Upper lobe of right lung (tissue), 1 donor: ENCODE measurements around the gene SCUBE1. TPM values are rescaled to one million over a fixed set of nuclear protein-coding genes. Genes with fewer than 3 reads are reported as not detected.

Source experiments
- ATAC-seq: fragments of 200-7000 bp; cut with Tn5 transposase; one replicate; pipeline ENCODE4 v1.9.1; 2020; ENCODE audit warnings: mild to moderate bottlenecking, moderate library complexity
- DNase-seq: peaks from one replicate; pipeline ENCODE4 v3.0.0-alpha.2; 2020
- H3K27ac ChIP-seq: fragments of 200-600 bp; one replicate; pipeline ENCODE4 v1.8.0; 2022
- H3K27me3 ChIP-seq: fragments of 200-600 bp; one replicate; pipeline ENCODE4 v1.8.0; 2022; ENCODE audit warnings: mild to moderate bottlenecking
- H3K36me3 ChIP-seq: fragments of 200-600 bp; one replicate; pipeline ENCODE4 v1.8.0; 2022
- H3K4me1 ChIP-seq: fragments of 200-600 bp; one replicate; pipeline ENCODE4 v1.8.0; 2022
- H3K4me3 ChIP-seq: fragments of 200-600 bp; one replicate; pipeline ENCODE4 v1.8.0; 2022; ENCODE audit warnings: mild to moderate bottlenecking
- H3K9me3 ChIP-seq: fragments of 200-600 bp; one replicate; pipeline ENCODE4 v1.8.0; 2022
- CTCF ChIP-seq: fragments of 200-600 bp; IDR thresholded peaks from one replicate; pipeline ENCODE4 v1.8.0; 2022; ENCODE audit warnings: antibody characterized with exemption
- intact Hi-C: fragments of 100-400 bp; cut with DNase I; formaldehyde crosslinking; loops from one replicate; pipeline ENCODE4 v1.11.0; 2022
- total RNA-seq: library from RNA; stranded (reverse); fragmentation: NEBNext Ultra II Directional; extraction: Animal tissue kit (Norgen Biotek cat#: 25700); gene quantifications from one replicate; pipeline ENCODE4 v1.2.1, GENCODE V29; 2021
- donor health status: DM: no; HTN: yes; CAD: no; lungs with severe emphysema.

Gene SCUBE1
- total RNA-seq, 1 donor from 2014 or later, result 36.0 TPM

- H3K27ac ChIP-seq, result no peak overlapping the region
- intact Hi-C loops, result no loop called here
- no peak for TF ChIP-seq CTCF
- no peaks in the 10 kb centered on the region for H3K9me3 ChIP-seq
- H3K4me3 ChIP-seq, result no peak overlapping the region
- no peak for DNase-seq
- no peak for ATAC-seq
- no peaks in the 10 kb centered on the region for H3K27me3 ChIP-seq
- no peaks in the 10 kb centered on the region for H3K4me1 ChIP-seq
- no peaks in the 10 kb centered on the region for H3K36me3 ChIP-seq
Measured at GRCh38 chr22:43212434-43212952, 130.7 kb downstream of the SCUBE1 start.

GRCh38 chr22:43211941-43212433, 131.2 kb downstream of the SCUBE1 start:
- intact Hi-C loops, result no loop called here
- no peaks in the 10 kb centered on the region for H3K4me1 ChIP-seq

GRCh38 chr22:43210631-43211515, 132.3 kb downstream of the SCUBE1 start:
- Histone ChIP-seq H3K27ac (no peak overlapping the region), H3K4me3 (no peak overlapping the region), H3K36me3 (no peaks in the 10 kb centered on the region), H3K4me1 (no peaks in the 10 kb centered on the region), H3K9me3 (no peaks in the 10 kb centered on the region), H3K27me3 (no peaks in the 10 kb centered on the region)
- ATAC-seq (no peak), DNase-seq (no peak)
- TF ChIP-seq CTCF, result no peak
- intact Hi-C loops, result no loop called here

More at GRCh38 chr22:43211941-43212433, 131.2 kb downstream of the SCUBE1 start:
- no peaks in the 10 kb centered on the region for H3K36me3 ChIP-seq
- no peak for DNase-seq
- no peak overlapping the region for H3K4me3 ChIP-seq
- H3K27ac ChIP-seq, result no peak overlapping the region
- TF ChIP-seq CTCF, result no peak
- H3K27me3 ChIP-seq, result no peaks in the 10 kb centered on the region
- no peaks in the 10 kb centered on the region for H3K9me3 ChIP-seq
- no peak for ATAC-seq

- H3K36me3 ChIP-seq, result no peaks in the 10 kb centered on the region
- H3K9me3 ChIP-seq, result no peaks in the 10 kb centered on the region
- ATAC-seq, result no peak
- no peak for TF ChIP-seq CTCF
- H3K27me3 ChIP-seq, result no peaks in the 10 kb centered on the region
- H3K4me3 ChIP-seq, result no peak overlapping the region
- no peaks in the 10 kb centered on the region for H3K4me1 ChIP-seq
- no peak overlapping the region for H3K27ac ChIP-seq
- intact Hi-C loops, result no loop called here
- no peak for DNase-seq
Measured at GRCh38 chr22:43209971-43210370, 133.2 kb downstream of the SCUBE1 start.

- no peak for DNase-seq
- no peak overlapping the region for H3K27ac ChIP-seq
- H3K36me3 ChIP-seq, result no peaks in the 10 kb centered on the region
- no peak for ATAC-seq
- H3K27me3 ChIP-seq, result no peaks in the 10 kb centered on the region
- H3K9me3 ChIP-seq, result no peaks in the 10 kb centered on the region
- no peak overlapping the region for H3K4me3 ChIP-seq
- TF ChIP-seq CTCF, result no peak
- H3K4me1 ChIP-seq, result no peaks in the 10 kb centered on the region
- intact Hi-C loops, result no loop called here
Measured at GRCh38 chr22:43209523-43209890, 133.7 kb downstream of the SCUBE1 start.
